Stimulated activated CD4-positive, alpha-beta T cell treated with anti-CD3 and anti-CD28 coated beads, Interleukin-4, amount 100 ng/mL, for 1 hour (primary cell): Measurements from ENCODE around the gene SMAD1.

Experiments
- DNase-seq: peaks from one replicate; pipeline ENCODE4 v3.0.0-alpha.2; 2020

Gene SMAD1

GRCh38 chr4:145490361-145490760 is 8.7 kb downstream of the SMAD1 start:
- DNase-seq = no peak

DNA sequence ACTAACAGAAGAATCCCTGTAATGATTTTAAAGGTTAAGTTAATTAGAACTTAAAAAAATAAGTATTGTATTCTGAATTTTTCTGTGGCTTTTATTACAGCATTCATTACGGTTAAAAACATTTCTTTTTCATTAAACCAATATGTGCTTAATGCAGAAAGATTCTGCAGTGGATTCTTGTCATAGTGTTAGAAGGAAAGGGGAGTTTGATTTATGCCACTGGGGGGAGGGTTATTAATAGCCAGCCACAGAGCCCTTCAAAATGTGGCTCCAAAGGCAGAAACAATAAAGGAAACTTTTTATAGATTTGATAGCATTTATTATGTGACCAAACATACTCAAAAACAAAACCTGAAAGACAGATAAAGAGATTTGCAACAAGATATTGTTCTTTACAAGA is 9.1 kb downstream of the SMAD1 start:
- no peak for DNase-seq

DNA sequence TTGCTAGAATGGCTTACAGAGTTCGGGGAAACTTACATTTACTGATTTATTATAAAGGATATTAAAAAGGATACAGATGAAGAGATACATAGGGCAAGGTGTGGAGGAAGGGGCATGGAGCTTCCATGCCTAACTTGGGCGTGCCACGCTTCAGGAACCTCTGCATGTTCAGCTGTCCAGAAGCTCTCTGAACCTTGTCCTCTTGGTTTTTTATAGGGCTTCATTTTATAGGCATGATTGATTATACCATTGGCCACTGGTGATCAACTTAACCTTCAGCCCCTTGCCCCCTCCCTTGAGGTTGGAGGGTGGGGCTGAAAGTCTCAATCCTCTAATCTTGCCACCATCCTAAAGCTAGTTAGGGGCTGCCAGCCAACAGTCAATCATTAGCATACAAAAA is 10.7 kb downstream of the SMAD1 start:
- DNase-seq = no peak

- no peak for DNase-seq
Measured at GRCh38 chr4:145493166-145493565, 11.5 kb downstream of the SMAD1 start.

DNA sequence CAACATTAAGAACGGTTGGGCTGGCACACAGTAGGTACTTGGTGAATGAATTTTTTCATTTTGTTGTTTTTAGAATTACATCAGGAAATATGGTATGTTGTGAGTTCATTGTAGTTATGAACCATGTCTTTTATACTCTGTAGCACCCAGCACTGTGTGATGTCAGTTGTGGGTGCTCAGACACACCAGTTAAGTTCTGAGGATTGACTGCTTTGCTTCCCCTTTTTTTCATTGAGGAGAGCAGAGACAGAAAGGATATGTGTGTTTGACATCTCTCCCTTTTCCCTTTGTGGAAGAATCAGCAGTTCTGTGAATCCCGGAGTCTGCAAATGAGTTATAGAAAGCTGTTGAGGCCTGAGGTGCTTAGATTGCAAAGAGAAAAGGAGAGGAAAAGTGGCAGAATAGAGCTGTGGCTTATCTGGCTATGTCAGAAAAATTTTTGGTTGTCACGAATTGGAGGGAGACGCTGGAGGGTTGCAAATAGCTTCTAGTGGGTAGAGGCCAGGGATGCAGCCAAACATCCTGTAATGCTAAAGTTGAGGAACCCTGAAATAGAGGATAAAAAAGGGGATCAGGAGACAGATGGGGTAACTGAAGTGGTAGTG is 13.1 kb downstream of the SMAD1 start:
- no peak for DNase-seq

GRCh38 chr4:145496292-145496691 is 14.6 kb downstream of the SMAD1 start:
- DNase-seq = no peak

- DNase-seq = no peak
Measured at GRCh38 chr4:145497199-145498149, 15.8 kb downstream of the SMAD1 start.

DNA sequence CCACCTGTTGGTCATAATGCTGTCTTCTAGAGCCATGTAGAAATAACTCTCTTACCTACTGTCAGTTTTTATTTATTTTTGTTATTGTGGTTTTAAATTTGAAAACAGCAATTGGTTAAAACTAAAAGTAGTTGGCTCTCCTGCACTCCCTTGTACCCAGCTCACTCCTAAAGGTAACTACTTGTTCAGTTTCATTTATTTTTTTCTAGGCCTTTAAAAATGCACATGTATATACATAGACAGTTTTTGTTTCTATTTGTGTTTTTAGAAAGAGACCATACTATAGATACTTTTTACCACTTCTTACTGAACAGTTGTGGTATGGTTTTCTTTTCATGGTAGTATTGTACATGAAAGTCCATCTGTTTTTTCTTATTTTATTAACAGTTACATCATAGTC is 16.8 kb downstream of the SMAD1 start:
- no peak for DNase-seq

DNA sequence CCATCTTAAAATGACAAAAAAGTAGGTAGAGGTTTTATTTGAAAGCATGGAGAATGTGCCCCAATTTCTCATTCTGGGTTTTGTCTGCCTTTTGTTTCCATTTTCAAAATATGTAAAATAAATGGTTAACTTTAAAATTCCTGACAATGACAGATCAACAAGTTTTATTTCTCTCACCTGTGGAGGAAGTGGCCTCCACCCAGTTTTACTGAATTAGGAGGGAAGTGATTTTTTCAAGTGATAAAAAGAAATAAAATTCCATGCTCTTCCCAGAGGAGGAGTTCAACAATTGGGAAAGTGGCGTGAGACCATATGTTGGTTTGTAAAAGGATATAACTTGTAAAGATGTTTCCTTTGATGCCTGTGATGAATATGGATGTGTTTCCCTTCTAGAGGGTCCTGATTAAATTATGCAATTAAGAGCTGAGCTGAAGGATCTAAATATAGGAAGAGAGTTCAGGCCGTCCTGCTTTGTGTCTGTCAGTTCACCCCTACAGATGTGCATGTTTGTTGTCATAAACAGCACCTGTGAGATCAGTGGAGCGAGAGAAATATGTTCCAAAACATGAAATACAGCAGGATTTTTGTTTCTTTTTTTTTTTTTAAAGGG is 19.5 kb downstream of the SMAD1 start:
- DNase-seq = no peak

DNA sequence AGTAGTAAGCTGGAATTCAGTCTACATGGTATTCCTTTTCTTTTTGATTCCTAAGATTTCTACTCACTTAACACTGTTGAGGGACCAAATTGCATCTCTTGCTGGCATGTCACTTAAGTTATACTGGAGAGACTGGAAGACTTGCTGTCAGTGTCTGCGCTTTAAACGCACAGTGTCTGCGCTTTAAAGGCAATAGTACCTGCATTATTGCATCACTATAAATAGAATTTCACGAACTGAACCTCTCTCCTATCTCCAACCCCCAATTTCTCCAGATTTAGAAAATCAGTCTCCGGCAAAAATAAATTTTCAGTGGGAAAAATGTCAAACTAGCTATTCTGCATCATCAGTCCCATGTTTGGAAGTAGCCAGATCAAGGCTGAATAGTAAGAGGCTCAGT is 21.2 kb downstream of the SMAD1 start:
- DNase-seq = no peak

DNA sequence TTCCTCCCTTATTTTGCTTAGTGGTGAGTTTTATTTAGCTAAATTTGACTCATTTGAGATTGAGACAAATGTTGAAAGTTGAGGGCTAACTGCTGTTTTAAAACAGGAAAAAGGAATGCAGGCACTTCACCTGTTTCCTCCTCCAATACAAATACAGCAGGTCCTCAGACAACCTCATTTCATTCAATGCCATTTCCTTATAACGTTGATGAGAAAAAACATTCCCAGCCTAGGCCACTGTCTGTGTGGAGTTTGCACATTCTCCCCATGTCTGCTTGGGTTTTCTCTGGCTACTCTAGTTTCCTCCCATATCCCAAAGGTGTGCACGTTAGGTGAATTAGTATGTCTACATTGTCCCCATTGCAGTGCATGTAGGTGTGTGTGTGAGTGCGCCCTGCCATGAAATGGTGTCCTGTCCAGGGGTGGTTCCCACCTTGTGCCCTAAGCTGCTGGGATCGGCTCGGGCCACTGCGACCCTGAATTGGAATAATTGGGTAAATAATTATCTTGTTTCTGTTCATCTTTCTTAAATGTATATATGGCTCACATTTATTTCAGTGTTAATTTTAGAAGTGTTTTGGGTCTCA is 21.9 kb downstream of the SMAD1 start:
- DNase-seq = no peak

GRCh38 chr4:145505995-145506394 is 24.3 kb downstream of the SMAD1 start:
- DNase-seq = no peak

GRCh38 chr4:145507636-145508035 is 26.0 kb downstream of the SMAD1 start:
- DNase-seq = no peak

- no peak for DNase-seq
Measured at GRCh38 chr4:145511913-145512522, 30.4 kb downstream of the SMAD1 start.

- no peak for DNase-seq
Measured at GRCh38 chr4:145513020-145513621, 31.5 kb downstream of the SMAD1 start.

DNA sequence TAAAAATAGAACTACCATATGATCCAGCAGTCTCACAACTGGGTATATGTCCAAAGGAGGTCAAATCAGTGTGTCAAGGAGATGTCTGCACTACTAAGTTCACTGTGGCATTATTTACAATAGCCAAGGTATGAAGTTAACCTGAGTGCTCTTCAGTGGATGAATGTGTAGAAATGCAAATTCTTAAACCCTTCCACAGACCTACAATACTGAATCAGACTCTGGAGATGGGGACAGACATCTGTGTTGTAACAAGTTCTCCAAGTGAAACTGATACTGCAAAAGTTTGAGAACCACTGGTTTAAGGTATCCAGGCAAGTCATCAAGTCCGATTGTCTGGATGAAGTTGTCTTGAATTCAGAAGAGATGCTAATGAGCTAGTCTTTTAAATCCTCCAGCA is 38.5 kb downstream of the SMAD1 start:
- no peak for DNase-seq

GRCh38 chr4:145521282-145521681 is 39.6 kb downstream of the SMAD1 start:
- DNase-seq = no peak

DNA sequence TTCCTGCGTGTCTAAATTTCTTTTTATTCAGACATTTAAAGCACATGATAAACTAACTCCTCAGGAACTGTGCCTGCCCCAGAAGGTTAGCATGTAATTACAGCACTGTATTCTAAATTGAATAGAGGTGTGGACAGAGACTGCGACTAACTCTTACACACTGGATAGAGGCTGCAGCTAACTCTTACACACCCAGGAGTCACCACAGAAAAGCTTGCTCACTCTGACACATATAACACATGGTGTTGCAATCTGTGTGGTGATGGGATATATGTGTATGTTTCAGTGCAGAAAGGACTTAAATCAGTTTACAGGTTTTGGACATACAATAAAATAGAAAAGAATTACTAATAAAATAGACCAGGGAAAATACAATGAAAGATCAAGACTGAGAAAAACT is 41.5 kb downstream of the SMAD1 start:
- no peak for DNase-seq

- no peak for DNase-seq
Measured at GRCh38 chr4:145524552-145524951, 42.9 kb downstream of the SMAD1 start.

- DNase-seq = no peak
Measured at GRCh38 chr4:145525291-145525740, 43.7 kb downstream of the SMAD1 start.

DNA sequence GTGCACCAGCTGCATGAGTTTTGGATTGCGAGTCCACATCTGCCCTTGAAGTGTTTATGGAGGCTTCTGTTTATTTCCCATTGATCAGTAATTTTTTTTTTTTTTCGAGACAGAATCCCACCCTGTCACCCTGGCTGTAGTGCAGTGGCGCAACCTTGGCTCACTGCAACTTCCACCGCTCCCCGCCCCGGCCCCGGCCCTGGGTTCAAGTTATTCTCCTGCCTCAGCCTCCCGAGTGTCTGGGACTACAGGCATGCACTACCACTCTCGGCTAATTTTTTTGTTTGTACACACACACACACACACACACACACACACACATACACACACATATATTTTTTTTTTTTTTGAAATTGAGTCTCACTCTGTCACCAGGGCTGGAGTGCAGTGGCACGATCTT is 46.1 kb downstream of the SMAD1 start:
- DNase-seq = no peak

- no peak for DNase-seq
Measured at GRCh38 chr4:145528601-145529000, 46.9 kb downstream of the SMAD1 start.

DNA sequence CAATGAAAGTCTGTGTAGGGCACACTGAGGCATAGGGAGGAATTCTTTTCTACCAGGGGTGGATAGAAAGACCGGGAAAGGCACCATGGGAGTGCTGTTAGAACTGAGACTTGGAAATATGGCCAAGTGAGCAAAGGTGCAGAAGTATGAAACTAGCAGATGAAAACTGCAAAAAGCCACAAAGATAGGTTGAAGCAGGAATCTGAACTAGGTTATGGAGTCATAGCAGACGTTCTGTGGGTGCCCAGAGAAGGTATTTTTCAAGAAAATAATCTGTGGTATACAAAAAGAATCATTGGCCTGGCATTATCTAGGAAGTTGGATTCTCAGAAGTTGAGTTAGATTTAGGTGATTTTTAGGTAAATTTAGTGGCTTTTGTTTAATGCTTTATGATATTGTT is 48.5 kb downstream of the SMAD1 start:
- DNase-seq = no peak
